WTC11 (cell line): ENCODE data around the gene BIRC3. TPM values are rescaled to one million over a fixed set of nuclear protein-coding genes. Genes with fewer than 3 reads are reported as not detected.

Experiments
- ATAC-seq: fragments of 200-7000 bp; cut with Tn5 transposase; 2 replicates; pipeline ENCODE4 v1.10.0; 2021; ENCODE audit warnings: mild to moderate bottlenecking, moderate library complexity
- CTCF ChIA-PET: fragments of 300-600 bp; sonication (Branson Sonifier 250); formaldehyde crosslinking; loops from one replicate; lab custom pipeline; 2021; ENCODE audit warnings: antibody characterized with exemption; lab: Charles Lee
- POLR2A ChIA-PET: fragments of 350-600 bp; sonication (Branson Sonifier 250); formaldehyde crosslinking; loops from one replicate; lab custom pipeline; 2021; ENCODE audit warnings: antibody characterized with exemption; lab: Charles Lee
- DNase-seq: peaks from one replicate; pipeline ENCODE4 v3.0.0; 2021; ENCODE audit warnings: low spot score
- H3K27ac Mint-ChIP-seq: 2 replicates; pipeline ENCODE4 v1.8.0; 2021; ENCODE audit warnings: mixed read lengths
- H3K27me3 Mint-ChIP-seq: 2 replicates; pipeline ENCODE4 v1.8.0; 2021; ENCODE audit warnings: low read depth, mild to moderate bottlenecking, moderate library complexity, mixed read lengths
- H3K36me3 Mint-ChIP-seq: 2 replicates; pipeline ENCODE4 v1.8.0; 2021; ENCODE audit warnings: mixed read lengths
- H3K4me1 Mint-ChIP-seq: 2 replicates; pipeline ENCODE4 v1.8.0; 2022; ENCODE audit warnings: mixed read lengths
- H3K4me3 Mint-ChIP-seq: 2 replicates; pipeline ENCODE4 v1.8.0; 2021; ENCODE audit warnings: mild to moderate bottlenecking, moderate library complexity, mixed read lengths
- H3K9me3 Mint-ChIP-seq: 2 replicates; pipeline ENCODE4 v1.8.0; 2021; ENCODE audit warnings: mixed read lengths
- ATF1 ChIP-seq: sonication (generic); formaldehyde crosslinking; IDR thresholded peaks from 2 replicates; pipeline ENCODE4 v1.8.1; 2023; ENCODE audit warnings: mild to moderate bottlenecking, moderate library complexity, missing genetic modification reagents
- CDX4 ChIP-seq: fragments of 250-450 bp; sonication (Bioruptor Pico); IDR thresholded peaks from 2 replicates; pipeline ENCODE4 v1.9.0; 2021; ENCODE audit warnings: moderate library complexity, mild to moderate bottlenecking, inconsistent platforms, borderline replicate concordance
- E2F1 ChIP-seq: sonication (generic); formaldehyde crosslinking; IDR thresholded peaks from 2 replicates; pipeline ENCODE4 v1.8.0; 2022; ENCODE audit warnings: mild to moderate bottlenecking, missing genetic modification reagents
- E2F4 ChIP-seq: sonication (generic); formaldehyde crosslinking; IDR thresholded peaks from 2 replicates; pipeline ENCODE4 v1.8.1; 2022; ENCODE audit warnings: low read depth, mild to moderate bottlenecking, moderate library complexity, missing genetic modification reagents, borderline replicate concordance
- EMX1 ChIP-seq: fragments of 250-450 bp; sonication (Bioruptor Pico); IDR thresholded peaks from 2 replicates; pipeline ENCODE4 v1.8.0; 2021; ENCODE audit warnings: mild to moderate bottlenecking
- ERG ChIP-seq: fragments of 250-450 bp; sonication (Bioruptor Pico); IDR thresholded peaks from 2 replicates; pipeline ENCODE4 v1.8.0; 2021; ENCODE audit warnings: mild to moderate bottlenecking
- GTF2I ChIP-seq: fragments of 250-450 bp; sonication (Bioruptor Pico); conservative IDR thresholded peaks from 2 replicates; pipeline ENCODE4 v1.4.0; 2021; ENCODE audit warnings: mild to moderate bottlenecking
- HMGA2 ChIP-seq: fragments of 250-450 bp; sonication (Bioruptor Pico); IDR thresholded peaks from 2 replicates; pipeline ENCODE4 v1.4.0; 2021; ENCODE audit warnings: mild to moderate bottlenecking, moderate library complexity
- IRF2 ChIP-seq: sonication (generic); formaldehyde crosslinking; IDR thresholded peaks from 2 replicates; pipeline ENCODE4 v1.8.0; 2022; ENCODE audit warnings: low read depth, missing genetic modification reagents, borderline replicate concordance
- MLX ChIP-seq: sonication (generic); formaldehyde crosslinking; IDR thresholded peaks from 2 replicates; pipeline ENCODE4 v1.8.1; 2023; ENCODE audit warnings: mild to moderate bottlenecking, missing genetic modification reagents, moderate library complexity
- MYBL2 ChIP-seq: sonication (generic); formaldehyde crosslinking; IDR thresholded peaks from 2 replicates; pipeline ENCODE4 v1.8.1; 2023; ENCODE audit warnings: mild to moderate bottlenecking, moderate library complexity, missing genetic modification reagents
- NFE2L1 ChIP-seq: sonication (generic); formaldehyde crosslinking; IDR thresholded peaks from 2 replicates; pipeline ENCODE4 v1.8.1; 2023; ENCODE audit warnings: missing genetic modification reagents
- PRDM15 ChIP-seq: sonication (generic); formaldehyde crosslinking; IDR thresholded peaks from 2 replicates; pipeline ENCODE4 v1.8.0; 2022; ENCODE audit warnings: missing genetic modification reagents
- RELA ChIP-seq: sonication (generic); formaldehyde crosslinking; IDR thresholded peaks from 2 replicates; pipeline ENCODE4 v1.8.1; 2022; ENCODE audit warnings: missing genetic modification reagents, mild to moderate bottlenecking, borderline replicate concordance
- TEAD1 ChIP-seq: sonication (generic); formaldehyde crosslinking; IDR thresholded peaks from 2 replicates; pipeline ENCODE4 v1.8.0; 2022; ENCODE audit warnings: mild to moderate bottlenecking, missing genetic modification reagents
- TEAD4 ChIP-seq: sonication (generic); formaldehyde crosslinking; IDR thresholded peaks from 2 replicates; pipeline ENCODE4 v1.8.0; 2022; ENCODE audit warnings: mild to moderate bottlenecking, missing genetic modification reagents
- USF2 ChIP-seq: sonication (generic); formaldehyde crosslinking; IDR thresholded peaks from 2 replicates; pipeline ENCODE4 v1.8.1; 2023; ENCODE audit warnings: mild to moderate bottlenecking, missing genetic modification reagents, moderate library complexity
- ZSCAN18 ChIP-seq: fragments of 250-450 bp; sonication (Bioruptor Pico); IDR thresholded peaks from 2 replicates; pipeline ENCODE4 v2.1.2; 2022; ENCODE audit warnings: mild to moderate bottlenecking, moderate library complexity
- total RNA-seq: library from RNA; stranded (reverse); gene quantifications from 3 replicates; pipeline ENCODE4 v1.2.3, GENCODE V29; 2021

The BIRC3 gene
- total RNA-seq, 1 experiment from 2014 or later: 0.33 TPM

- Mint-ChIP-seq H3K27me3 (no peaks in the 10 kb centered on the region), H3K36me3 (peaks cover 28% of the 10 kb centered on the region), H3K9me3 (no peaks in the 10 kb centered on the region), H3K4me1 (peaks cover 14% of the 10 kb centered on the region), H3K4me3 (no peak overlapping the region), H3K27ac (no peak overlapping the region)
- CTCF ChIA-PET: interaction anchor here (3.9 kb wide), 1 partner anchor 8 kb away, joined by 16 read pairs; no protein-coding TSS in a partner anchor
- POLR2A ChIA-PET: no interaction called here
- DNase-seq (no peak), ATAC-seq (no peak)
- no peak for TF ChIP-seq TEAD1 (CRISPR knock-in tag)
- no peak for TF ChIP-seq E2F1 (CRISPR knock-in tag)
- TF ChIP-seq GTF2I (CRISPR knock-in tag): no peak
- no peak for TF ChIP-seq CDX4 (CRISPR knock-in tag)
- no peak for TF ChIP-seq E2F4
- no peak for TF ChIP-seq ZSCAN18 (CRISPR knock-in tag)
- TF ChIP-seq PRDM15 (CRISPR knock-in tag): no peak
- no peak for TF ChIP-seq ERG (CRISPR knock-in tag)
- no peak for TF ChIP-seq EMX1
- no peak for TF ChIP-seq USF2 (CRISPR knock-in tag)
- no peak for TF ChIP-seq NFE2L1 (CRISPR knock-in tag)
- no peak for TF ChIP-seq MYBL2 (CRISPR knock-in tag)
- no peak for TF ChIP-seq TEAD4 (CRISPR knock-in tag)
- TF ChIP-seq ATF1: no peak
- no peak for TF ChIP-seq MLX
- no peak for TF ChIP-seq IRF2 (CRISPR knock-in tag)
- no peak for TF ChIP-seq RELA (CRISPR knock-in tag)
- TF ChIP-seq HMGA2 (CRISPR knock-in tag): no peak
Measured at GRCh38 chr11:102382384-102382783, 65.1 kb downstream of the BIRC3 start.
